Measurements from ENCODE around the gene ZMYND10. TPM values are rescaled to one million over a fixed set of nuclear protein-coding genes. Genes with fewer than 3 reads are reported as not detected.

ZMYND10 gene
- total RNA-seq, 1 donor from 2014 or later, result not detected

Other genes with a start within 250 kb of the ZMYND10 start
- 43.3 TPM for gene SEMA3F, start 190.4 kb downstream of the ZMYND10 start, total RNA-seq
- not detected for gene GNAT1, start 154.1 kb downstream of the ZMYND10 start, total RNA-seq
- gene SLC38A3, start 140.5 kb downstream of the ZMYND10 start, total RNA-seq, result 1.2 TPM
- gene GNAI2, start 109.5 kb downstream of the ZMYND10 start, total RNA-seq, result 120 TPM
- gene SEMA3B, start 76.6 kb downstream of the ZMYND10 start, total RNA-seq, result 45.2 TPM
- gene LSMEM2, start 66.6 kb downstream of the ZMYND10 start, total RNA-seq, result 17.1 TPM
- gene IFRD2, start 53.3 kb downstream of the ZMYND10 start, total RNA-seq, result 37.8 TPM
- gene HYAL3, start 46.3 kb downstream of the ZMYND10 start, total RNA-seq, result 3.1 TPM
- 5.6 TPM for gene NAA80, start 46.3 kb downstream of the ZMYND10 start, total RNA-seq
- 1.2 TPM for gene HYAL1, start 42.2 kb downstream of the ZMYND10 start, total RNA-seq
- 53.9 TPM for gene HYAL2, start 23.0 kb downstream of the ZMYND10 start, total RNA-seq
- 40.0 TPM for gene TUSC2, start 17.5 kb downstream of the ZMYND10 start, total RNA-seq
- 43.2 TPM for gene RASSF1, start 4.9 kb downstream of the ZMYND10 start, total RNA-seq
- gene NPRL2, start 5.0 kb upstream of the ZMYND10 start, total RNA-seq, result 19.4 TPM
- 10.6 TPM for gene CYB561D2, start 5.1 kb upstream of the ZMYND10 start, total RNA-seq
- 30.4 TPM for gene TMEM115, start 13.8 kb upstream of the ZMYND10 start, total RNA-seq
- gene CACNA2D2, start 157.9 kb upstream of the ZMYND10 start, total RNA-seq, result 4.3 TPM
- gene C3orf18, start 222.0 kb upstream of the ZMYND10 start, total RNA-seq, result 25.1 TPM
- 12.4 TPM for gene HEMK1, start 223.8 kb upstream of the ZMYND10 start, total RNA-seq